Measurements from ENCODE around the gene SLC41A1. TPM values are rescaled to one million over a fixed set of nuclear protein-coding genes. Genes with fewer than 3 reads are reported as not detected.

Gene SLC41A1
- total and polyA plus RNA-seq, 2 experiments from 2014 or later = 11.8 to 30.0 TPM

DNA sequence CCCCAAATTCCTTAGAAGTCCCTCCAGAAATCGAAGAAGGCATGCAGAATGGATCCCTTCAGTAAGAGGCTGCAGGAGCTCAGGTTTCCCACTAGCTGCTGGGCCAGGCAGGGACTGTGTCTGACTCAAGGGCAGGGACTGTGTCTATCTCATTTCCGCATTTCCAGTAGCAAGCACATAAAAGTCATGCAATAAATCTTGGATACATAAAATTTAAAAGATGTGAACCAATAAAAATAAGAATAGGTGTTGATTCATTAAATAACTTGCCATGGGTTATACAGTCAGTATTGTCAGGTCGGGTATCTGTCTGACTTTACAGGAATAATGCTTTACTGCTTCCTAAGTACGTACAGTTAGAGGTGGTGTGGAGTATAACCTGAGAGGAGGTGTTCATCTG lies 21.8 kb upstream of the SLC41A1 start:
- no peaks in the 10 kb centered on the region for H3K36me3 ChIP-seq (ENCODE audit: insufficient read depth)
- H3K4me2 ChIP-seq = no peak overlapping the region
- ATAC-seq = no peak
- no peak overlapping the region for H3K4me3 Mint-ChIP-seq
- TF ChIP-seq EZH2 (IDR thresholded peaks at IDR 0.05; ENCODE audit: low read depth, unreplicated experiment) = no peak
- TF ChIP-seq, protein P1, sequence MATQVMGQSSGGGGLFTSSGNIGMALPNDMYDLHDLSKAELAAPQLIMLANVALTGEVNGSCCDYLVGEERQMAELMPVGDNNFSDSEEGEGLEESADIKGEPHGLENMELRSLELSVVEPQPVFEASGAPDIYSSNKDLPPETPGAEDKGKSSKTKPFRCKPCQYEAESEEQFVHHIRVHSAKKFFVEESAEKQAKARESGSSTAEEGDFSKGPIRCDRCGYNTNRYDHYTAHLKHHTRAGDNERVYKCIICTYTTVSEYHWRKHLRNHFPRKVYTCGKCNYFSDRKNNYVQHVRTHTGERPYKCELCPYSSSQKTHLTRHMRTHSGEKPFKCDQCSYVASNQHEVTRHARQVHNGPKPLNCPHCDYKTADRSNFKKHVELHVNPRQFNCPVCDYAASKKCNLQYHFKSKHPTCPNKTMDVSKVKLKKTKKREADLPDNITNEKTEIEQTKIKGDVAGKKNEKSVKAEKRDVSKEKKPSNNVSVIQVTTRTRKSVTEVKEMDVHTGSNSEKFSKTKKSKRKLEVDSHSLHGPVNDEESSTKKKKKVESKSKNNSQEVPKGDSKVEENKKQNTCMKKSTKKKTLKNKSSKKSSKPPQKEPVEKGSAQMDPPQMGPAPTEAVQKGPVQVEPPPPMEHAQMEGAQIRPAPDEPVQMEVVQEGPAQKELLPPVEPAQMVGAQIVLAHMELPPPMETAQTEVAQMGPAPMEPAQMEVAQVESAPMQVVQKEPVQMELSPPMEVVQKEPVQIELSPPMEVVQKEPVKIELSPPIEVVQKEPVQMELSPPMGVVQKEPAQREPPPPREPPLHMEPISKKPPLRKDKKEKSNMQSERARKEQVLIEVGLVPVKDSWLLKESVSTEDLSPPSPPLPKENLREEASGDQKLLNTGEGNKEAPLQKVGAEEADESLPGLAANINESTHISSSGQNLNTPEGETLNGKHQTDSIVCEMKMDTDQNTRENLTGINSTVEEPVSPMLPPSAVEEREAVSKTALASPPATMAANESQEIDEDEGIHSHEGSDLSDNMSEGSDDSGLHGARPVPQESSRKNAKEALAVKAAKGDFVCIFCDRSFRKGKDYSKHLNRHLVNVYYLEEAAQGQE (IDR thresholded peaks at IDR 0.05; ENCODE audit: unreplicated experiment) = no peak
- TF ChIP-seq JUNB (IDR thresholded peaks at IDR 0.05; ENCODE audit: unreplicated experiment) = no peak
- no peak for TF ChIP-seq ZNF114 (CRISPR knock-in tag; IDR thresholded peaks at IDR 0.05)
- TF ChIP-seq ZNF331 (CRISPR knock-in tag; IDR thresholded peaks at IDR 0.05; ENCODE audit: low read depth) = no peak
- no peak for TF ChIP-seq STAT1 (IDR thresholded peaks at IDR 0.05; ENCODE audit: unreplicated experiment)
- no peak for TF ChIP-seq CREB1 (CRISPR knock-in tag; IDR thresholded peaks at IDR 0.05; ENCODE audit: low read depth)
- TF ChIP-seq, protein P2, sequence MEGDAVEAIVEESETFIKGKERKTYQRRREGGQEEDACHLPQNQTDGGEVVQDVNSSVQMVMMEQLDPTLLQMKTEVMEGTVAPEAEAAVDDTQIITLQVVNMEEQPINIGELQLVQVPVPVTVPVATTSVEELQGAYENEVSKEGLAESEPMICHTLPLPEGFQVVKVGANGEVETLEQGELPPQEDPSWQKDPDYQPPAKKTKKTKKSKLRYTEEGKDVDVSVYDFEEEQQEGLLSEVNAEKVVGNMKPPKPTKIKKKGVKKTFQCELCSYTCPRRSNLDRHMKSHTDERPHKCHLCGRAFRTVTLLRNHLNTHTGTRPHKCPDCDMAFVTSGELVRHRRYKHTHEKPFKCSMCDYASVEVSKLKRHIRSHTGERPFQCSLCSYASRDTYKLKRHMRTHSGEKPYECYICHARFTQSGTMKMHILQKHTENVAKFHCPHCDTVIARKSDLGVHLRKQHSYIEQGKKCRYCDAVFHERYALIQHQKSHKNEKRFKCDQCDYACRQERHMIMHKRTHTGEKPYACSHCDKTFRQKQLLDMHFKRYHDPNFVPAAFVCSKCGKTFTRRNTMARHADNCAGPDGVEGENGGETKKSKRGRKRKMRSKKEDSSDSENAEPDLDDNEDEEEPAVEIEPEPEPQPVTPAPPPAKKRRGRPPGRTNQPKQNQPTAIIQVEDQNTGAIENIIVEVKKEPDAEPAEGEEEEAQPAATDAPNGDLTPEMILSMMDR (conservative IDR thresholded peaks at IDR 0.05; ENCODE audit: low read depth in 2 of 2) = no peak
- no peak for TF ChIP-seq NANOG (IDR thresholded peaks at IDR 0.05; ENCODE audit: borderline replicate concordance)
- no peak for TF ChIP-seq POLR2AphosphoS5 (IDR thresholded peaks at IDR 0.05; ENCODE audit: low read depth)
- TF ChIP-seq, protein P3, sequence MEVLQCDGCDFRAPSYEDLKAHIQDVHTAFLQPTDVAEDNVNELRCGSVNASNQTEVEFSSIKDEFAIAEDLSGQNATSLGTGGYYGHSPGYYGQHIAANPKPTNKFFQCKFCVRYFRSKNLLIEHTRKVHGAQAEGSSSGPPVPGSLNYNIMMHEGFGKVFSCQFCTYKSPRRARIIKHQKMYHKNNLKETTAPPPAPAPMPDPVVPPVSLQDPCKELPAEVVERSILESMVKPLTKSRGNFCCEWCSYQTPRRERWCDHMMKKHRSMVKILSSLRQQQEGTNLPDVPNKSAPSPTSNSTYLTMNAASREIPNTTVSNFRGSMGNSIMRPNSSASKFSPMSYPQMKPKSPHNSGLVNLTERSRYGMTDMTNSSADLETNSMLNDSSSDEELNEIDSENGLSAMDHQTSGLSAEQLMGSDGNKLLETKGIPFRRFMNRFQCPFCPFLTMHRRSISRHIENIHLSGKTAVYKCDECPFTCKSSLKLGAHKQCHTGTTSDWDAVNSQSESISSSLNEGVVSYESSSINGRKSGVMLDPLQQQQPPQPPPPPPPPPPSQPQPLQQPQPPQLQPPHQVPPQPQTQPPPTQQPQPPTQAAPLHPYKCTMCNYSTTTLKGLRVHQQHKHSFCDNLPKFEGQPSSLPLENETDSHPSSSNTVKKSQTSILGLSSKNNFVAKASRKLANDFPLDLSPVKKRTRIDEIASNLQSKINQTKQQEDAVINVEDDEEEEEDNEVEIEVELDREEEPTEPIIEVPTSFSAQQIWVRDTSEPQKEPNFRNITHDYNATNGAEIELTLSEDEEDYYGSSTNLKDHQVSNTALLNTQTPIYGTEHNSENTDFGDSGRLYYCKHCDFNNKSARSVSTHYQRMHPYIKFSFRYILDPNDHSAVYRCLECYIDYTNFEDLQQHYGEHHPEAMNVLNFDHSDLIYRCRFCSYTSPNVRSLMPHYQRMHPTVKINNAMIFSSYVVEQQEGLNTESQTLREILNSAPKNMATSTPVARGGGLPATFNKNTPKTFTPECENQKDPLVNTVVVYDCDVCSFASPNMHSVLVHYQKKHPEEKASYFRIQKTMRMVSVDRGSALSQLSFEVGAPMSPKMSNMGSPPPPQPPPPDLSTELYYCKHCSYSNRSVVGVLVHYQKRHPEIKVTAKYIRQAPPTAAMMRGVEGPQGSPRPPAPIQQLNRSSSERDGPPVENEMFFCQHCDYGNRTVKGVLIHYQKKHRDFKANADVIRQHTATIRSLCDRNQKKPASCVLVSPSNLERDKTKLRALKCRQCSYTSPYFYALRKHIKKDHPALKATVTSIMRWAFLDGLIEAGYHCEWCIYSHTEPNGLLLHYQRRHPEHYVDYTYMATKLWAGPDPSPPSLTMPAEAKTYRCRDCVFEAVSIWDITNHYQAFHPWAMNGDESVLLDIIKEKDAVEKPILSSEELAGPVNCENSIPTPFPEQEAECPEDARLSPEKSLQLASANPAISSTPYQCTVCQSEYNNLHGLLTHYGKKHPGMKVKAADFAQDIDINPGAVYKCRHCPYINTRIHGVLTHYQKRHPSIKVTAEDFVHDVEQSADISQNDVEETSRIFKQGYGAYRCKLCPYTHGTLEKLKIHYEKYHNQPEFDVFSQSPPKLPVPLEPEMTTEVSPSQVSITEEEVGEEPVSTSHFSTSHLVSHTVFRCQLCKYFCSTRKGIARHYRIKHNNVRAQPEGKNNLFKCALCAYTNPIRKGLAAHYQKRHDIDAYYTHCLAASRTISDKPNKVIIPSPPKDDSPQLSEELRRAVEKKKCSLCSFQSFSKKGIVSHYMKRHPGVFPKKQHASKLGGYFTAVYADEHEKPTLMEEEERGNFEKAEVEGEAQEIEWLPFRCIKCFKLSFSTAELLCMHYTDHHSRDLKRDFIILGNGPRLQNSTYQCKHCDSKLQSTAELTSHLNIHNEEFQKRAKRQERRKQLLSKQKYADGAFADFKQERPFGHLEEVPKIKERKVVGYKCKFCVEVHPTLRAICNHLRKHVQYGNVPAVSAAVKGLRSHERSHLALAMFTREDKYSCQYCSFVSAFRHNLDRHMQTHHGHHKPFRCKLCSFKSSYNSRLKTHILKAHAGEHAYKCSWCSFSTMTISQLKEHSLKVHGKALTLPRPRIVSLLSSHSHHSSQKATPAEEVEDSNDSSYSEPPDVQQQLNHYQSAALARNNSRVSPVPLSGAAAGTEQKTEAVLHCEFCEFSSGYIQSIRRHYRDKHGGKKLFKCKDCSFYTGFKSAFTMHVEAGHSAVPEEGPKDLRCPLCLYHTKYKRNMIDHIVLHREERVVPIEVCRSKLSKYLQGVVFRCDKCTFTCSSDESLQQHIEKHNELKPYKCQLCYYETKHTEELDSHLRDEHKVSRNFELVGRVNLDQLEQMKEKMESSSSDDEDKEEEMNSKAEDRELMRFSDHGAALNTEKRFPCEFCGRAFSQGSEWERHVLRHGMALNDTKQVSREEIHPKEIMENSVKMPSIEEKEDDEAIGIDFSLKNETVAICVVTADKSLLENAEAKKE (CRISPR knock-in tag; IDR thresholded peaks at IDR 0.05) = no peak
- TF ChIP-seq, protein P4, sequence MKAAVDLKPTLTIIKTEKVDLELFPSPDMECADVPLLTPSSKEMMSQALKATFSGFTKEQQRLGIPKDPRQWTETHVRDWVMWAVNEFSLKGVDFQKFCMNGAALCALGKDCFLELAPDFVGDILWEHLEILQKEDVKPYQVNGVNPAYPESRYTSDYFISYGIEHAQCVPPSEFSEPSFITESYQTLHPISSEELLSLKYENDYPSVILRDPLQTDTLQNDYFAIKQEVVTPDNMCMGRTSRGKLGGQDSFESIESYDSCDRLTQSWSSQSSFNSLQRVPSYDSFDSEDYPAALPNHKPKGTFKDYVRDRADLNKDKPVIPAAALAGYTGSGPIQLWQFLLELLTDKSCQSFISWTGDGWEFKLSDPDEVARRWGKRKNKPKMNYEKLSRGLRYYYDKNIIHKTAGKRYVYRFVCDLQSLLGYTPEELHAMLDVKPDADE (IDR thresholded peaks at IDR 0.05) = no peak
- H3K9me3 Mint-ChIP-seq = no peaks in the 10 kb centered on the region
- no peak overlapping the region for H3K27ac ChIP-seq (ENCODE audit: low read depth)
- DNase-seq (ENCODE audit: low spot score) = no peak
- H3F3A ChIP-seq (replicated peaks; ENCODE audit: low read depth) = no peaks in the 10 kb centered on the region
- H2AFZ ChIP-seq = no peak overlapping the region
- no peaks in the 10 kb centered on the region for H4K20me1 ChIP-seq (replicated peaks; ENCODE audit: insufficient read depth)
- H3K27me3 Mint-ChIP-seq (ENCODE audit: insufficient read depth, low read depth, poor library complexity) = peaks cover 4% of the 10 kb centered on the region
- 0 out of 2 replicates have a peak, but pooled peaks cover 7% of the 10 kb centered on the region for H3K9me2 ChIP-seq (ENCODE audit: insufficient read depth)
- no peaks in the 10 kb centered on the region; the same call in 1 of the 3 replicates for H3K4me1 Mint-ChIP-seq
- no peak overlapping the region for H3K27ac Mint-ChIP-seq
- H3K79me2 ChIP-seq (replicated peaks; ENCODE audit: insufficient read depth) = no peaks in the 10 kb centered on the region
- no peaks in the 10 kb centered on the region for H3K4me1 ChIP-seq (ENCODE audit: insufficient read depth)
- no peaks in the 10 kb centered on the region for H3K36me3 Mint-ChIP-seq (ENCODE audit: low read depth)
- no peaks in the 10 kb centered on the region for H3K27me3 ChIP-seq (ENCODE audit: insufficient read depth)
- H3K4me3 ChIP-seq = no peak overlapping the region
